ENCODE data around the gene ALOXE3.

The ALOXE3 gene

DNA sequence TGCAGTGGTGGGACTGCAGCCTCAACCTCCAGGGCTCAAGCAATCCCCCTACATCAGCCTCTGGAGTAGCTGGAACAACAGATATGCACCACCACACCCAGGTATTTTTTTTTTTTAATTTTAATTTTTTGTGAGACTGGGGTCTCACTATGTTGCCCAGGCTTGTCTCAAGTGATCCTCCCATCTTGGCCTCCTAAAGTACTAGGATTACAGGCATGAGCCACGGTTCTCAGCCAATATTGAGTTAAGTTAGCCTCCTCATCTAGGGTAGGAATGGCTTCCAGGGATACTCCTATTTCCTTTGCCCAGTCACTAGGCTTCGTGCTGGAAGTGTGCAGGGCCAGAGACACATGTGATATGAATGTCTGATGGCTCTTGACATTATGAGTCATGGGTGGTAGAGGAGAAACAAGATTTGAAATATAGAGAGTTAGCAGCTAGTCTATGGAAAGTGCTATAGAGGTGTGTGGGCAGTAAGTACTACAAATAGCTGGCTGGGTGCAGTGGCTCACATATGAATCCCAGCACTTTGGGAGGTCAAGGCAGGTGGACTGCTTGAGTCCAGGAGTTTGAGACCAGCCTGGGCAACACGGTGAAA lies 13.6 kb upstream of the ALOXE3 start:
- DNase-seq (no peak), ATAC-seq (ENCODE audit: insufficient read depth, low read depth) (no peak)
- Histone ChIP-seq H4K20me1 (ENCODE audit: insufficient read depth, low read length) (no peaks in the 10 kb centered on the region; the same call in 1 of the 2 replicates), H2AFZ (ENCODE audit: low read depth, low read length) (no peak overlapping the region), H3K4me1 (ENCODE audit: insufficient read depth, low read length) (peaks cover 4% of the 10 kb centered on the region), H3K9ac (ENCODE audit: low read depth, low read length) (no peak overlapping the region), H3K36me3 (ENCODE audit: insufficient read depth, low read length) (no peaks in the 10 kb centered on the region), H3K9me3 (ENCODE audit: insufficient read depth, low read length, severe bottlenecking) (no peaks in the 10 kb centered on the region), H3K27me3 (ENCODE audit: insufficient read depth, low read length, poor library complexity) (peaks cover 3% of the 10 kb centered on the region), H3K79me2 (ENCODE audit: insufficient read depth, low read length) (no peaks in the 10 kb centered on the region), H3K27ac (ENCODE audit: low read length) (no peak overlapping the region), H3K4me2 (ENCODE audit: insufficient read depth, low read length) (no peak overlapping the region), H3K4me3 (ENCODE audit: low read depth in 1 of 2, low read length in 2 of 2) (no peak overlapping the region)
- TF ChIP-seq, protein P1, sequence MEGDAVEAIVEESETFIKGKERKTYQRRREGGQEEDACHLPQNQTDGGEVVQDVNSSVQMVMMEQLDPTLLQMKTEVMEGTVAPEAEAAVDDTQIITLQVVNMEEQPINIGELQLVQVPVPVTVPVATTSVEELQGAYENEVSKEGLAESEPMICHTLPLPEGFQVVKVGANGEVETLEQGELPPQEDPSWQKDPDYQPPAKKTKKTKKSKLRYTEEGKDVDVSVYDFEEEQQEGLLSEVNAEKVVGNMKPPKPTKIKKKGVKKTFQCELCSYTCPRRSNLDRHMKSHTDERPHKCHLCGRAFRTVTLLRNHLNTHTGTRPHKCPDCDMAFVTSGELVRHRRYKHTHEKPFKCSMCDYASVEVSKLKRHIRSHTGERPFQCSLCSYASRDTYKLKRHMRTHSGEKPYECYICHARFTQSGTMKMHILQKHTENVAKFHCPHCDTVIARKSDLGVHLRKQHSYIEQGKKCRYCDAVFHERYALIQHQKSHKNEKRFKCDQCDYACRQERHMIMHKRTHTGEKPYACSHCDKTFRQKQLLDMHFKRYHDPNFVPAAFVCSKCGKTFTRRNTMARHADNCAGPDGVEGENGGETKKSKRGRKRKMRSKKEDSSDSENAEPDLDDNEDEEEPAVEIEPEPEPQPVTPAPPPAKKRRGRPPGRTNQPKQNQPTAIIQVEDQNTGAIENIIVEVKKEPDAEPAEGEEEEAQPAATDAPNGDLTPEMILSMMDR (IDR thresholded peaks at IDR 0.05; ENCODE audit: borderline replicate concordance, extremely low read depth, low read length, poor library complexity, severe bottlenecking) = no peak
- TF ChIP-seq EZH2 (IDR thresholded peaks at IDR 0.05; ENCODE audit: borderline replicate concordance, low read depth, low read length, severe bottlenecking) = no peak

DNA sequence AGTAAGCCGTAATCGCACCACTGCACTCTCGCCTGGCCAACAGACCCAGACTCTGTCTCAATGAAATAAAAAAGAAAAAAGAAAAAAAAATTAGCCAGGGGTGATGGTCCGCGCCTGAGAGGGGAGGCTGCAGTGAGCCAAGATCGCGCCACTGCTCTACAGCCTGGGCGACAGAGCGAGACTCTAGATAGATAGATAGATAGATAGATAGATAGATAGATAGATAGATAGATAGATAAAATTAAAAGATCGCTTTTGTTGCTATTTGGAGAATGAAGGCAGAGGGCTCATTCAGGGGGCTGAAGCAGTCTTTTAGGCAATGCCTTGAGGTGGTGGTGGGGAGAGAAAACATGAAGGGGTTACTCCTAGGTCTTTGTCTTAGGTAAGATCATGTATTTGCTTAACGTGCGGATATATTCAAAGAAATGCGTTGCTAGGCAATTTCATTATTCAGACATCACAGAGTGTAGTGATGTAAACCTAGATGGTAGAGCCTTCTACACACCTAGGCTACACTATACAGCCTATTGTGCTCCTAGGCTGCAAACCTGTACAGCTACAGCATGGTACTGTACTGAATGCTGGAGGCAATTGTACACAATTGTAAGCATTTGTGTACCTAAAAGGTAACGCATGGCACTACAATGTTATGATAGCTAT lies 9.9 kb upstream of the ALOXE3 start:
- peaks cover 26% of the 10 kb centered on the region for H3K27me3 ChIP-seq (ENCODE audit: insufficient read depth, low read length, poor library complexity)
- no peak overlapping the region for H3K9ac ChIP-seq (ENCODE audit: low read depth, low read length)
- H3K9me3 ChIP-seq (ENCODE audit: insufficient read depth, low read length, severe bottlenecking) = no peaks in the 10 kb centered on the region
- no peaks in the 10 kb centered on the region for H3K36me3 ChIP-seq (ENCODE audit: insufficient read depth, low read length)
- ATAC-seq (ENCODE audit: insufficient read depth, low read depth) (no peak), DNase-seq (no peak)
- H3K27ac ChIP-seq (ENCODE audit: low read length) = no peak overlapping the region
- no peaks in the 10 kb centered on the region for H3K79me2 ChIP-seq (ENCODE audit: insufficient read depth, low read length)
- H3K4me1 ChIP-seq (ENCODE audit: insufficient read depth, low read length) = peaks cover 37% of the 10 kb centered on the region
- TF ChIP-seq, protein P1 (IDR thresholded peaks at IDR 0.05; ENCODE audit: borderline replicate concordance, extremely low read depth, low read length, poor library complexity, severe bottlenecking) = no peak
- TF ChIP-seq EZH2 (IDR thresholded peaks at IDR 0.05; ENCODE audit: borderline replicate concordance, low read depth, low read length, severe bottlenecking) = no peak
- H3K4me2 ChIP-seq (ENCODE audit: insufficient read depth, low read length) = no peak overlapping the region
- H4K20me1 ChIP-seq (ENCODE audit: insufficient read depth, low read length) = peaks cover 20% of the 10 kb centered on the region; the same call in 1 of the 2 replicates
- no peak overlapping the region for H2AFZ ChIP-seq (ENCODE audit: low read depth, low read length)
- H3K4me3 ChIP-seq (ENCODE audit: low read depth in 1 of 2, low read length in 2 of 2) = no peak overlapping the region

DNA sequence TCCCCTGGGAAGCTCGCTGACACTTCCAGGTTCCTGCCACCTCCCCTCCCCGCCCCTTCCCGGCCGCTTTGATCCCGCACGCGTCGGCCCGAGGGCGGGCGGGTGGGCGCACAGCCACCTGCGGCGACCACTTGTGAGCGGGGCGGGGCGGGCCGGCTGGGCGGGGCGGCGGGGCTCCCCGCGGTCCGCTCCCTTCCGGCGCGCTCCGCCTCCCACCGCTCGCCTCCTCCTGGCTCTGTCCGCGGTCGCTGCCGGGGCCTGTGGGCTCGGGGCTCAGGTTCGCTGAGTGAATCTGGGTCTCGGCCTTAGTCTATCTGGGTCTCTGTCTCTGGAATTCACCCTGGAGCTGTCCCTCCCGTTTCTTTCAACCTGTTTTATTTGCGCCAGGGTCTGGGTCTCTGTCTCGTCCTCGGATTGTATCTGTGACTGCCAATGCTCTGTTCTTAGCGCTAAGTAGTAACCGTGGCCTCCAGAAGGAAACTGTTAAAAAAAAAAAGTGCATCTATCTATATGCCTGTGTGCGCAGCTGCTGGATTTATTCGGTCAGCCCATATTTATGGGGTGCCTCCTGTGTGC lies 8.3 kb upstream of the ALOXE3 start:
- Histone ChIP-seq H4K20me1 (ENCODE audit: insufficient read depth, low read length) (peaks cover 30% of the 10 kb centered on the region; the same call in 1 of the 2 replicates), H3K27ac (ENCODE audit: low read length) (peak overlapping the region; percentile 58), H3K4me1 (ENCODE audit: insufficient read depth, low read length) (peaks cover 54% of the 10 kb centered on the region), H3K4me2 (ENCODE audit: insufficient read depth, low read length) (peak overlapping the region; percentile 91), H3K4me3 (ENCODE audit: low read depth in 1 of 2, low read length in 2 of 2) (peak overlapping the region; percentile 33 to 96; a peak in 3 of 4 replicates), H3K79me2 (ENCODE audit: insufficient read depth, low read length) (no peaks in the 10 kb centered on the region), H3K9ac (ENCODE audit: low read depth, low read length) (peak overlapping the region; percentile 56), H2AFZ (ENCODE audit: low read depth, low read length) (peak overlapping the region; percentile 78), H3K9me3 (ENCODE audit: insufficient read depth, low read length, severe bottlenecking) (no peaks in the 10 kb centered on the region), H3K27me3 (ENCODE audit: insufficient read depth, low read length, poor library complexity) (peaks cover 42% of the 10 kb centered on the region), H3K36me3 (ENCODE audit: insufficient read depth, low read length) (no peaks in the 10 kb centered on the region)
- DNase-seq = peak; percentile 57
- ATAC-seq (ENCODE audit: insufficient read depth, low read depth) = peak; percentile 67
- TF ChIP-seq, protein P1 (IDR thresholded peaks at IDR 0.05; ENCODE audit: borderline replicate concordance, extremely low read depth, low read length, poor library complexity, severe bottlenecking) = no peak
- TF ChIP-seq EZH2 (IDR thresholded peaks at IDR 0.05; ENCODE audit: borderline replicate concordance, low read depth, low read length, severe bottlenecking) = no peak

Measured in DND-41 (cell line).